WTC11 (cell line): Measurements from ENCODE around the gene ARHGEF35.
"Not testable (repeated sequence)": the region's sequence is repeated elsewhere in the genome, so short reads cannot be mapped to it uniquely, and the experiment has no call there.

ENCODE experiments used
- AR ChIP-seq: fragments of 250-450 bp; sonication (Bioruptor Pico); IDR thresholded peaks from 2 replicates; pipeline ENCODE4 v1.9.0; 2021; ENCODE audit warnings: mild to moderate bottlenecking
- CTCF ChIP-seq: fragments of 200-600 bp; IDR thresholded peaks from 2 replicates; pipeline ENCODE4 v1.8.0; 2022; ENCODE audit warnings: antibody characterized with exemption
- ESRRA ChIP-seq: sonication (generic); formaldehyde crosslinking; IDR thresholded peaks from 2 replicates; pipeline ENCODE4 v1.8.1; 2022; ENCODE audit warnings: mild to moderate bottlenecking, missing genetic modification reagents, borderline replicate concordance
- FOXK1 ChIP-seq: sonication (generic); formaldehyde crosslinking; IDR thresholded peaks from 2 replicates; pipeline ENCODE4 v1.8.0; 2022; ENCODE audit warnings: mild to moderate bottlenecking, moderate library complexity, missing genetic modification reagents
- JUN ChIP-seq: sonication (generic); formaldehyde crosslinking; IDR thresholded peaks from 2 replicates; pipeline ENCODE4 v1.8.0; 2023; ENCODE audit warnings: mild to moderate bottlenecking, missing genetic modification reagents
- STAT6 ChIP-seq: sonication (generic); formaldehyde crosslinking; conservative IDR thresholded peaks from 2 replicates; pipeline ENCODE4 v1.8.1; 2023; ENCODE audit warnings: mild to moderate bottlenecking, low read depth, missing genetic modification reagents, moderate library complexity
- TP53 ChIP-seq: sonication (generic); formaldehyde crosslinking; IDR thresholded peaks from 2 replicates; pipeline ENCODE4 v1.8.1; 2023; ENCODE audit warnings: mild to moderate bottlenecking, missing genetic modification reagents
- USF2 ChIP-seq: sonication (generic); formaldehyde crosslinking; IDR thresholded peaks from 2 replicates; pipeline ENCODE4 v1.8.1; 2023; ENCODE audit warnings: mild to moderate bottlenecking, missing genetic modification reagents, moderate library complexity
- ZNF263 ChIP-seq: sonication (generic); formaldehyde crosslinking; IDR thresholded peaks from 2 replicates; pipeline ENCODE4 v1.8.1; 2022; ENCODE audit warnings: low read depth, mild to moderate bottlenecking, moderate library complexity, missing genetic modification reagents
- ZNF423 ChIP-seq: fragments of 250-450 bp; sonication (Bioruptor Pico); IDR thresholded peaks from 2 replicates; pipeline ENCODE4 v2.1.2; 2022; ENCODE audit warnings: mild to moderate bottlenecking, moderate library complexity

GRCh38 chr7:144194453-144194852 lies 1.2 kb downstream of the ARHGEF35 start:
- TF ChIP-seq CTCF; ZNF423; STAT6 (CRISPR knock-in tag); ZNF263; AR; USF2 (CRISPR knock-in tag); TP53 (CRISPR knock-in tag); JUN; FOXK1; ESRRA: not testable (repeated sequence)
